Stimulated activated CD4-positive, alpha-beta T cell treated with anti-CD3 and anti-CD28 coated beads, TNF-alpha, amount 100 ng/mL, for 48 hours (primary cell): ENCODE measurements around the gene CHST6.
"Not testable (repeated sequence)": the region's sequence is repeated elsewhere in the genome, so short reads cannot be mapped to it uniquely, and the experiment has no call there.

ENCODE experiments used
- DNase-seq, 3 donors: peaks; one replicate each; pipeline ENCODE4 v3.0.0-alpha.2; 2020; ENCODE audit warnings: low read depth in 3 of 3

CHST6 gene

GRCh38 chr16:75433732-75434413 lies 61.4 kb downstream of the CHST6 start:
- DNase-seq: peak; percentile 9 to 44 (median 36)

GRCh38 chr16:75432828-75433731 lies 62.2 kb downstream of the CHST6 start, which contains the start of gene CFDP1:
CFDP1 (minus strand) TSS chr16:75433503; CDS start chr16:75433352, 151 bp downstream.
- peak; percentile 90 to 95 (median 92) for DNase-seq

GRCh38 chr16:75429621-75430403 lies 65.4 kb downstream of the CHST6 start:
- no peak for DNase-seq

- not testable (repeated sequence) for DNase-seq
These were observed 68.7 kb downstream of the CHST6 start for GRCh38 chr16:75426524-75426923.

GRCh38 chr16:75424105-75424762 lies 71.0 kb downstream of the CHST6 start:
- DNase-seq: not testable (repeated sequence)

- no peak for DNase-seq
These were observed 71.5 kb downstream of the CHST6 start for GRCh38 chr16:75423723-75424104.
